Hematopoietic multipotent progenitor cell treated with erythropoietin and hydrocortisone succinate and interleukin-3 and kit ligand, for 6 days (in vitro differentiated cells): ENCODE results near the gene FLNC.

ENCODE experiments used
- DNase-seq: peaks from one replicate; pipeline ENCODE4 v3.0.0-alpha.2; 2015

Gene FLNC

GRCh38 chr7:128845475-128845874 lies 15.3 kb downstream of the FLNC start:
- no peak for DNase-seq

GRCh38 chr7:128845987-128846386 lies 15.8 kb downstream of the FLNC start:
- no peak for DNase-seq

- DNase-seq: no peak
Observed at GRCh38 chr7:128846781-128847444, 16.7 kb downstream of the FLNC start.

DNA sequence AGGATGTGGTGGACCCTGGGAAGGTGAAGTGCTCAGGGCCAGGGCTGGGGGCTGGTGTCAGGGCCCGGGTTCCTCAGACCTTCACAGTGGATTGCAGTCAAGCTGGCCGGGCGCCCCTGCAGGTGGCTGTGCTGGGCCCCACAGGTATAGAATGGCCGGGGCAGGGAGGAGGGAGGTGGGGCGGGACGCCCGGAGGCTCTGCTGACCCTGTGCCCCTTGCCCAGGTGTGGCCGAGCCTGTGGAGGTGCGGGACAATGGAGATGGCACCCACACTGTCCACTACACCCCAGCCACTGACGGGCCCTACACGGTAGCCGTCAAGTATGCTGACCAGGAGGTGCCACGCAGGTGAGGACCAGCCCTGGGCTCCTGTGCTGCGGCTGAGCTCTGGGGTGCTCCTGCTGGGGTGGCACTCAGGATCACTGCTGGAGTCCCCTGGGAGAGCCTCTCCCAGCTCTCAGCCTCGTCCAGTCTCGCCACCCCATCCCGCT lies 17.6 kb downstream of the FLNC start:
- DNase-seq: no peak

DNA sequence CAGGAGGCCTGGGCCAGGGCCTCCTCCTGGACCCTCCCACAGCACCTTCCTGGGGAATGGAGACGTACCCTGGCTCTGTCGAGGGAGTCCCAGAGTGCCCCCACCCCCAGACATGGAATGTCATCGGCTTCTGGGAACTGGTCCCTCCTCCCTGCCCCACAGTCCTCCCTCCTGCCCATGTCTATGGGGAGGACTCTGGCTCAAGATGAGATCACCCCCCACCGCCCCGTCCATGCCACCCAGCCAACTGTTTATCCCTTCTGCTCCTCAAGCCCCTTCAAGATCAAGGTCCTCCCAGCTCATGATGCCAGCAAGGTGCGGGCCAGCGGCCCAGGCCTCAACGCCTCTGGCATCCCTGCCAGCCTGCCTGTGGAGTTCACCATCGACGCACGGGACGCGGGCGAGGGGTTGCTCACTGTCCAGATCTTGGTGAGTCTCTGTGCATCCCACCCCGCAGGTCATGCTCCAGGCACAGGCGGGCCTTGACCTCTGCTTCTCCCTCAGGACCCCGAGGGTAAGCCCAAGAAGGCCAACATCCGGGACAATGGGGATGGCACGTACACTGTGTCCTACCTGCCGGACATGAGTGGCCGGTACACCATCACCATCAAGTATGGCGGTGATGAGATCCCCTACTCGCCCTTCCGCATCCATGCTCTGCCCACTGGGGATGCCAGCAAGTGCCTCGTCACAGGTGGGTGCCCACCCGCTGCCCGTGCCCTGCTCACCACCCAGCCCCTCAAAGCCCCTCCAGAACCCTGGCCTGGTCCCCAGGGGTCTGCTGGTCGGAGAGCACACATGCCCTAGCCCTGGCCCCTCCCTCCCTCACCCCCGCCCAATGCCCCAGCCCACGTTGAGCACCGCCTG lies 18.3 kb downstream of the FLNC start:
- DNase-seq: no peak

GRCh38 chr7:128849156-128849515 lies 18.9 kb downstream of the FLNC start:
- DNase-seq: no peak

GRCh38 chr7:128849804-128850490 lies 19.7 kb downstream of the FLNC start:
- DNase-seq: no peak

DNA sequence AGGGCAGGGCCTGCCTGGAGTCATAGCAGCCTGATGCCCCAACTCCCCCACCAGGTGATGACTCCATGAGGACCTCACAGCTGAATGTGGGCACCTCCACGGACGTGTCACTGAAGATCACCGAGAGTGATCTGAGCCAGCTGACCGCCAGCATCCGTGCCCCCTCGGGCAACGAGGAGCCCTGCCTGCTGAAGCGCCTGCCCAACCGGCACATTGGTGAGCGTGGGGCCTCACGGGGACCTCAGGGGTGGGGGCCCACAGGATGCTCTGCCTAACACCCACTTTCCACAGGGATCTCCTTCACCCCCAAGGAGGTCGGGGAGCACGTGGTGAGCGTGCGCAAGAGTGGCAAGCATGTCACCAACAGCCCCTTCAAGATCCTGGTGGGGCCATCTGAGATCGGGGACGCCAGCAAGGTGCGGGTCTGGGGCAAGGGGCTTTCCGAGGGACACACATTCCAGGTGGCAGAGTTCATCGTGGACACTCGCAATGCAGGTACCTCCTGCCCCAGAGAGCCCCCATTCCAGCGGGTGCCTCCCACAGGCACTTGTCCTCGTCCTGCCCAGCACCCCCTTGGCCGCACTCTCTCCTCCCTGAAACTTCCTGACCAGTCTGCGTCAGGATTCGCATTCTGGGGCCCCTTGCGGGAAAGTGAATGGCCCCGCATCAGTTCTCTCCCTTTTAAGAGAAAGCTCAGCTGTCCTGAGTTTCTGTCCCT lies 22.5 kb downstream of the FLNC start:
- DNase-seq: no peak

DNA sequence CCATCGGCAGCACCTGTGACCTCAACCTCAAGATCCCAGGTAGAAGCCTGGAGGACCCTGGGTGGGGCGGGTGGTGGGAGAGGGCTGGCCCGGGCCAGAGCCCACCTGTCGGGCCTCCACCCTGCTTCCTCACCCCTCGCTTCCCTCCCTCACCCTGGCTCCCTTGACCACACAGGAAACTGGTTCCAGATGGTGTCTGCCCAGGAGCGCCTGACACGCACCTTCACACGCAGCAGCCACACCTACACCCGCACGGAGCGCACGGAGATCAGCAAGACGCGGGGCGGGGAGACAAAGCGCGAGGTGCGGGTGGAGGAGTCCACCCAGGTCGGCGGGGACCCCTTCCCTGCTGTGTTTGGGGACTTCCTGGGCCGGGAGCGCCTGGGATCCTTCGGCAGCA lies 23.6 kb downstream of the FLNC start:
- DNase-seq: no peak

DNA sequence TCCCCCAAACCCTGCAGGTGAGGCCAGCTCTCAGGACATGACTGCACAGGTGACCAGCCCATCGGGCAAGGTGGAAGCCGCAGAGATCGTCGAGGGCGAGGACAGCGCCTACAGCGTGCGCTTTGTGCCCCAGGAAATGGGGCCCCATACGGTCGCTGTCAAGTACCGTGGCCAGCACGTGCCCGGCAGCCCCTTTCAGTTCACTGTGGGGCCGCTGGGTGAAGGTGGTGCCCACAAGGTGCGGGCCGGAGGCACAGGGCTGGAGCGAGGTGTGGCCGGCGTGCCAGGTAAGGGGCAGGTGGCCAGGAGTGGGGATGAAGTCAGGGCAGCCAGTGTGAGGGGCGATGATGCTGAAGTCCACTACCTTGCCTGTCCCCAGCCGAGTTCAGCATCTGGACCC lies 24.2 kb downstream of the FLNC start:
- DNase-seq: no peak

DNA sequence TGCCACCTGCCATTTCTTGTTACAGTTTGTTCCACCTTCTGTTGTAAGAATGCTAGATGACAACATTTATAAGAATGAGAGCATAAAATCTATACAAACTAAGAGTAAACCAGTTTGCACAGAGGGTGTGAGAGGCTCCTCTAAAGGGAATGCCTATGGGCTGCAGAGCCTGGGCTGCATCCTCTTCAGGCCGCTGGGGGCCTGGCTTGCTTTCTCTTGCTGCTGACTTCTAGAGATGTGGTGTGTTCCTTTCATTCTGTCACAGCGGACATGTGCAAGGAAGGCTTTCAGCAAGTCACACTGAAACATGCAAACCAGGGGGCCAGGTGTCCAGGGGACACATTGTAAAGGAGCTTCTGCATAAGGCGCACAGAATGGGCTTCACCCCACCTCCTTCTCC lies 25.4 kb downstream of the FLNC start:
- no peak for DNase-seq

DNA sequence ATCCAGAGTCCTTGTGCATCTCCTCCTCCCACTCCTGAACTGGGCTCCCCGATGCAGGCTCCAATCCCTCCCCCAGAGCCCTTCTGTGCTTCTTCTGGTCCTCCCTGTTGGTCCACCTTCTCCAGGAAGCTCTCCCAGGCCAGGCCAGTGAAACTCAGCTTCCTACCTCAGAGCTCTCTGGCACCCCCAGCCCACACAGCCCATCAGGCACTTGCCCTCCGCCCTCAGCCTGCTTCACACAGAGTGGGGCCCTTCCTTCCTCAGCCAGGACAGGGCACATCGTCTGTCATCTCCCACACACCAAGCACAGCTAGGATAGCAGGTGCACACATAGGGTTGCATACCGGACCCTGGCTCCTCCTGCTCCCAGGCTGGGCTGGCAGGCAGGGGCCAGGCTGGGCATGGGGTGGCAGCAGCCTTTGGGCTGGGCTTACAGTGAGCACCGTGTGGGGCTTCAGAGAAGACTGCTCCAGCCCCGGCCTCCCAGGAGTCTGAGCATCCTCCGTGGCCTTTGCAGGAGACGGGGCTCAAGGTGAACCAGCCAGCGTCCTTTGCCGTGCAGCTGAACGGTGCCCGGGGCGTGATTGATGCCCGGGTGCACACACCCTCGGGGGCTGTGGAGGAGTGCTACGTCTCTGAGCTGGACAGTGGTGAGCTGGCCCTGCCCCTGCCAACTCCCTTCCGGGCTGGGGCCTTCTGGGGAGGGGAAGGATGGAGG lies 26.0 kb downstream of the FLNC start:
- DNase-seq: no peak

GRCh38 chr7:128858380-128859231 lies 28.4 kb downstream of the FLNC start:
- no peak for DNase-seq

DNA sequence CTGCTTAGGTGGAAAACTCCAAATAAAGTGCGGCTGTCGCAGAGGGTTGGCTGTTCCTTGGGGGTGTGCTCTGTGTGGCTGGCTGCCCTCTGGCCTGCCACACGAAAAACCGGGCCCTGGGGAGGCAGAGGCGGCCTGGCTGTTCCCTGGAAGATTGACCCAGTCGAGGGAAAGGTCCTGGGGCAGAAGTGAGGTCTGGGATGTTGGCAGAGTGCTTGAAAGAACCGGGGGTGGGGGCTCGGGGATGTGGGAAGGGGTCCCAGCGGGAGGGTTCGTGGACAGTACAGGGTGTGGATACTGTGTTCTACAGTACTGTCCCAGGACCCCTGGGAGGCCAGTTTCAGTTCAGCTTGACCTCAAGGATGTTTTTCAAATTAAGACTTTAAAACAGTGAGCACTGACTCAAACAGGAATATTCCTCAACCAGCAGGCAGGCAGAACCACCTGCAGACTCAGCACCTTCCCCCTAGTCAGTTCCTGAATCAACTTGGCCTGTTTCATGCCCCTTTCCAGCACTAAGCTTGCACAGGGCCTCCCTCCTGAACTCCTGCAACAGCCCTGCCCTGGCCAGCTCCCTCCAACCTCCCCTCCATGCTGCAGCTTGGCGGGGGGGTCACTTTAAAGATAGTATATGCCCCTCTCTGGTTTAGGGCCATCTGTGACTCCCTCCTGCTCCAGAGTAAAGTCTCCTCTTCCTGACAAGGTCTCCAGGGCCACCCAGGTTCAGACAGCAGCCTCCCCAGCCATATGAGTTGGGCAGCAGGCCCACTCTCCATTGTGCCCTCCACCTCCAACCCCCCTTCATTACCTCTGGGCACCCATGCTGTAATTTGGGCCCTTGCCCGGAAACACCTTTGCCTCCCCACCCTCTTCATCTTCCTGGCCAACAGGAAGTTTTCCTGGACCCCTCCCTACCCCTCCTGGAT lies 29.3 kb downstream of the FLNC start:
- DNase-seq: peak; percentile 17

GRCh38 chr7:128860158-128861073 lies 30.2 kb downstream of the FLNC start:
- DNase-seq: peak; percentile 83

DNA sequence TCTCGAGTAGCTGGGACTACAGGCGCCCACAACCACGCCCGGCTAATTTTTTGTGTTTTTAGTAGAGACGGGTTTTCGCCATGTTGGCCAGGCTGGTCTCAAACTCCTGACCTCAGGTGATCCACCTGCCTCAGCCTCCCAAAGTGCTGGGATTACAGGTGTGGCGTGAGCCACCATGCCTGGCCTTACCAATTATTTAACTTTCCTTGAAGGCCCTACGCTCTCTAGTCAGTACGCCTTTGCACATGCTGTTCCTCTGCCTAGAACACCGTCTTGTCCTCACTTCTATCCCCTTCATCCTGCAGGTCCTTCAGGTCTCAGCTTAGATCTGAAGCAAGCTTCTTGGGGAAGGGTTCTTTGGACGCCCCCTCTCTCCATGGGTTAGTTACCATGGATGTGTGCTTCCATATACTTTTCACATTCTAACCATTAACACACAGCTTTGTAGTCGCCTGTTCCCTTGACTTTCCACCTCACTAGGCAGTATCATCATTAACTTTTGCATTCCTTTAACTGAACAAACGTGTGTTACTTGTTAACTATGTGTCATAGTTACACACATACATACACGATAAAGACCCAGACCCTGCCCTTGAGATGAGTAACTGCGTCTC lies 31.9 kb downstream of the FLNC start:
- no peak for DNase-seq

DNA sequence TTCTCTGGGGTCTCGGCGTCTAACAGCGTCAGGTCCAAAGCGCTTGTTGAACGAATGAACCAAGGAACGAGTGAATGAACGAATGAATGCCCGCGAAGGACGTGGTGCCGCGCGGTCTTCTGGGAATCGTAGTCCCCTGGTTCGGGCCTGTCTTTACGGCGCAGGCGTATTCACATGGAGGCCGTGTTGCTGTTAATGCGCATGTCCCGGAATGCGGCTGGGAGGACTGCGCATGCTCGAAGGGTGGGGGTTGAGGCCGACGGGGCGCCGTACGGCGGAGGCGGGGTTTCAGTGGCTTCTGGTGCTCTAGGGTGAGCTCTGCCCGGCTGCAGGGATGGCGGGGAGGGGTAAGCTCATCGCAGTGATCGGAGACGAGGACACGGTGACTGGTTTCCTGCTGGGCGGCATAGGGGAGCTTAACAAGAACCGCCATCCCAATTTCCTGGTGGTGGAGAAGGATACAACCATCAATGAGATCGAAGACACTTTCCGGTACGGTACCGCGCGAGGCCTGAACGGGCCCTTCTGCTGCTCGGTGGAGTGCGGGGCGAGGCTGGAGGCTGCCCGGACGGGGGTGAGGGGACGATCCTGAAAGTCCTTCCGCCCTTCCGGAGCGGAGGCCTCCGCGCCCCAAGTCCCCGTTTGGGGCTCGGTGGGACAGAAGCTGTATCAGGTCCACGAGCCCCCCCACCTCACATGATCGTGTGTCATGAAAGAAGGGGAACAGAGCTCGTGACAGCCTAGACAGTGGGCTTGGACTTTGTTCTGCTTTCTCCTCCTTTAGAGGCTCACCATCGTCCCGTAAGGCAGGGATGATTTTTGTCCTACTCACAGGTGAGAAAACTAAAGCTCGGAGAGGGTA lies 32.6 kb downstream of the FLNC start, which contains the start of gene ATP6V1F:
ATP6V1F (plus strand) TSS at position 286 of the 862 bp plus-strand sequence; CDS start at position 335, 49 bp downstream.
- peak; percentile 98 for DNase-seq
